Measurements from ENCODE around the gene PSKH1.
"Not testable (repeated sequence)": the region's sequence is repeated elsewhere in the genome, so short reads cannot be mapped to it uniquely, and the experiment has no call there.

The PSKH1 gene

DNA sequence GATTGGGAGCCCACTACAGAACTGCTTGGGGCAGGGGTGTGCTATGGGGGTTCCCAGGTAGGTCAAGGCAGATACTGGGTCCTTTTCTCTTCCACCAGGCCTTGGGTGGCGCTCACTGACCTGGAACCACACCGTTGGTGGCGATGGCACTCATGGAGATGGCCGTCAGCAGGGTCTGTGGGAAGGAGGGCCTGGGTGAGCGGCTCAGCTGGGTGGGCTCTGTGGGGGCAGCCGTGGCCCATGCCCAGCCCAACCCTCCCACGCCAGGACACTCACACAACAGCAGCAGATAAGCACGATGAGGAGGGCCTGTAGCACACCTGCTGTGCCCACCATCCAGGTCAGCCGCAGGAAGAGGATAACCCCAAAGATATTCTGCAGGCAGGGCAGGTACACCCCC is 64.6 kb downstream of the PSKH1 start:
- no peak for DNase-seq (ENCODE audit: low read depth in 3 of 3, low spot score in 1 of 3)

DNA sequence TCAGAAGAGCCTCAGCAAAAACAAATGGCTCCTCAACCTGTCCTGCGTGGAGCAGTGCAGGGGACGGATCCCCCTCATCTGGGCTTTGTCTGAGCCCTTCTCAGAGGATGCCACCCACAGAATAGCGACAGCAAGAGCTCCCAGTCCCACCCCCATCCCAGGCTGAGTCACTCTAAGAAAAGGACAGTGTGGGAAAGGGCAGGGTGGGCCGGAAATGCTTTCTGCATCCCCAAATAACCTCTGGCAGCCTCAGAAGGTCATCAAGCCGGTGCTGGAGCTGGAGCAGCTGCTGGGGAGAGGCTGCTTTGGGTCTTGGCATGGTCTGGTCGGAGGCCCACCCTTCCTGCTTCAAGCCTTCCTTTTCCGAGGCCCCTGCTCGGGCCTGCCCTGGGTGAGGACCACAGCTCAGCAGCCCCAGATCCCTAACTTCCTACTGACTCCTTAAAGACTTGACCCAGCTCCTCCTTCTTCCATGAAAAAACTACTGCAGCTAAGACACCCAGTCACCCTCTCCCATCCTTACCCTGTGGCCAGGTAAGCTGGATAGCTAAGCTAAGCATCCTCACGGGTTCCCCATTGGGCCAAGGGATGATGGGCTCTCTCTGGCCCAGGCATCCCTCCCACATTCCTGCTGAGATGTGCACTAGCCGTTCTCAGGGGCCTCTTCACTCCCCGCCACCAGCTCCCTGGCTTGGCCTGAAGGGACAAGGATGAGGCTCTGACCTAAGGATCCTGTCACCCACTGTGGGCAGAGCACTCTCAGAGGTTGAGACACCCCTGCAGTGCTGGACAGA is 66.7 kb downstream of the PSKH1 start:
- DNase-seq (ENCODE audit: low read depth in 3 of 3, low spot score in 1 of 3): no peak

DNA sequence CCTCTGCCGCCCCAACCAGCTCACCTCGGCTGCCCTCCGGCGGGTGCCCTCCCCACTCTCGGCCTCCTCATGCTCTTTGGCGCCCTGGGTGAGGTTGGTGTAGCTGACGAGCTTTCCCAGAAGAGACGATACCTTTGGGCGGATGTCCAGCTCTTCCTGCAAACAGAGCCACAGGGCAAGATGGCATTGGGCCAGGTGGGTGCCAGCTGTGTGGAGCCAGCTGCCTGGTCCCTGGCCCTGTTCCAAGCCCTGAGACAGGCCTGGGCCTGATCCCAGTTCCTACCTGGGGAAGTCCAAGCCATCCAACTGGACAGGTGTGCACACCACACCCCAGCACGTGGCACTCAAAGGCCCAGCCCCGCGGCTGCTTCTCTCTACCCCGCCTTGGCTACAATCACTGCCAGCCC is 68.5 kb downstream of the PSKH1 start:
- DNase-seq (ENCODE audit: low read depth in 3 of 3, low spot score in 1 of 3): no peak

DNA sequence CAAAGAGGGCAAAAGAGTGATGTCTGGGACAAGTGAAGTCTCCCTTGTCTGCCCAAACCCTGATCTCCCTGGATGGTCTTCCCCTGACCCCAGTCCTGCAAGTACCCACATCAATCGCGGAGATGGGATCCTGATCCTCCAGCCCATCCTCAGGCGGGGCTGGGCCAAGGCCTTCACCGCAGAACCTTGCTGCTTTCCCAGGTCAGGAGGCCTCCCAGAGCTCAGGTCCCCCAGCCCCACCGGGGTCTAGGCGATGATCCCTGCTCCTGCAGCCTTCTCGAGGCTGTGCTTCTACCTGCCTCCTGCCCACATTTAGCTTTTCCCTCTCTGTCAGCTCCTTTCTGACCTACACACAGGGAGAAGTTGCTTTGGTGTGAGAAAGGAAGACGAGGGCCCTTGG is 69.1 kb downstream of the PSKH1 start:
- no peak for DNase-seq (ENCODE audit: low read depth in 3 of 3, low spot score in 1 of 3)

DNA sequence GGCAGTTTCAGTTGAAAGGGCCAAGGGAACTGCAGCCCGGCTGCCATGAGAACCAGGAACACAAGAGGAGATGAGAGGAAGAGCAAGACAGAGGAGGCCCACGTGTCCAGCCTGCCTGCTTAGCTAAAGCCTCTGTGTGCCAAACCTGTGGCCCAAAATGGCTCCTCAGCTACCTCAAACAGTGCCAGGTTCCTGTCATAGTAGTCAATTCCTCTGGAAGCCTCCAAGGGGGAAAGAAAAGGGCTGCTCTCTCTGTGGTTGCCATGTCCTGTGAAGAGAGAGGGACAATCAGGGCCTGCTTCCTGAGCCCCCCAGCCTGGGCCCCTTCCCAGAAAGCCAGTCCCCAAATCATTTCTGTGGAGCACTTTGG is 70.2 kb downstream of the PSKH1 start:
- no peak for DNase-seq (ENCODE audit: low read depth in 3 of 3, low spot score in 1 of 3)

DNA sequence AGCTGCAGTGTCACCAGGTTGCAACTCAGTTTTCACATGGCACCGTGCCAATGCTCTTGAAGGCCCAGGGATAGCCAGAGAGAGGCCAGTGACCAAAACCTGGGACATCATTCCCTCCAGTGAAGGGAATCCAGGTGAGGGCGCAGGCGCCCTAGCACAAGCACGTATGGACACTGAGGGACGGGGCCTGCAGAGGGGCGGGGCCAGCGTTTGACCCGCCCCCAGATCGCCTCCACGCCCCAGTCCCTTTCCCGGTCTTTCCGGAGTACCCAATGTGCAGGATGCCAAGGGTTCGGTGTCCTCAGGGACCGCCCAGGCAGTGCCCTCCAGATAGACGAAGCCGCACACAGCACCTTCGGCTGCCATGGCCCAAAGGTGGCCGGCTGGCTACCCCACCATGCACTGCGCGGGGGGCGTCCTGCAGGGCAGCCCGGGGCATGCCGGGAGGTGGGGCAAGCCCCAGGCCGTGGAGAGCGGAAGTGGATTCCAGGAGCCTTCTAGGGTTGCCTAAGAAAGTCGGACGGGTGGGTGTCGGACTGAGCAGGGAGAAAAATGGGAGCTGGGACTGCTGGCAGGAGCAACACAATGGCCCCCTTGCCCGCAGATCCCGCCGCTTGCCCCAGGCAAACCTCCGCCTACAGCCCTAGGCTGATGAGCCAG is 70.7 kb downstream of the PSKH1 start:
- DNase-seq (ENCODE audit: low read depth in 3 of 3, low spot score in 1 of 3): no peak

DNA sequence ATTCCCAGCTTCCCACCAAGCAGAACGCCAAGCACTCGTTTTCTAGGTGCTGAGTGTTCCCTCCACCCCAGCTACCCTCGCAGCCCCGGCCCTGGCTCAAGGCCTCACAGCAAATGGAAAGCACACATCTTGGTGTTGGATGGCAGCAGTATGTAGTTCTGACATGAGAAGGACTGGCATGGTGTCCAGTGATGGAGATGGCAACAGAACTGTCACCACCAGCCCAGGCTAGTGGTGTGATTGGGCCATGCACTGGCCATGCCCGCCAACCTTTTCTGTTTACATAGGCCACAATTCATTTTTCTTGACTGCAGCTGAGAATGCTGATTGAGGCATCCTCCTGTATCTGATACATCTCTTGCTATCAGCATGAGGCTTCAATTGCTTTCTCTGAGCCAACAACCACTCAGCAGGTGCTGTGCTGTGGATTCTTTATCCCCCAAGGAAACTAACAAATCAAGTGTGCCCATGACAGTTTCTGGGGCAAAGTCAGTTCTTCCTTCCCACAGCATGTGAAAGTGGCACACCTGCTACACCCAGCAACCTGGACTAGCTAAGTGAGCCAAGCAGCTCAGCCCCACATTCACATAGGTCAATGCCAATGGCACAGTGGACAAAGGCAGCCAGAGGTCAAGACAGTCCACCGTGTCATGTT is 71.5 kb downstream of the PSKH1 start:
- DNase-seq (ENCODE audit: low read depth in 3 of 3, low spot score in 1 of 3): no peak

DNA sequence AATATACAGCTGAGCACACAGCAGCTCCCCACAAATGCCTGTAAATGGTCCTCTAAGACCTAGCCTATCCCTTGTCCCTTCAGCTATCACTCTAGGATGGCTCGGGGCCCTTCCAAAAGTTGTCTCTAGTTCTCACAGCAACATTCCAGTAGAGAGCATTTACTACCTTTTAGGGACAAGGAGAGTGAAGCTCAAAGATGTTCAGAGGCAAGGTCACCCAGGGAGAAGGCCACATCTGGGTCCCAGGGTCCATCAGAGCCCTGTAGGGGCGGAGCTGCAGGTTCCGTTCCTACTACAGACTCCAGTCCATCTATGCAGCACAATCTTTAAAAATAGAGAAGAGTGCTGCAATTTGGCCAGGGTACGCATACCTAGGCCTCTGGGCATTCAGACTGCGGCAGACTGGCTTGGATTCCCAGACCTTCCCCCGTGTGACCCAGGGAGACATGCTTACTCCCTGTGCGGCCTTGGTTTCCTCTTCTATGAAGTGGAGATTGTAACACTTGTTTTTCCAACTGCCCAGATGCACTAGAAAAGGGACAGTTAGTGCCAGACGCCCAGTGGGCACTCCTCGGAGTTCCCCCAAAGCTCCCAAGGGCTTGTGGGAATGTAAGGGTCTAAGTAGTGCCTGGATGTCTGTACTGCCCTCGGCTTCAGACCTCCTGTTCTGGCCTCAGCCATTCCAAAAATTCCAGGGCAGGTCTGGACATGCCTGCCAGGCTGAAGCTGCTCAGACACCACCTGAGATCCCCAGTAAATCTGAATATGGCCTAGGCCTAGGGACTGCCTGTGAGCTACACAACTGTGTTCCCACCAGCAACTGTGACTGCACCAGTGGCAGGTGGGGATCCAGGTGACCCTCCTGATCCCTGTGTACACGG is 72.9 kb downstream of the PSKH1 start:
- no peak for DNase-seq (ENCODE audit: low read depth in 3 of 3, low spot score in 1 of 3)

DNA sequence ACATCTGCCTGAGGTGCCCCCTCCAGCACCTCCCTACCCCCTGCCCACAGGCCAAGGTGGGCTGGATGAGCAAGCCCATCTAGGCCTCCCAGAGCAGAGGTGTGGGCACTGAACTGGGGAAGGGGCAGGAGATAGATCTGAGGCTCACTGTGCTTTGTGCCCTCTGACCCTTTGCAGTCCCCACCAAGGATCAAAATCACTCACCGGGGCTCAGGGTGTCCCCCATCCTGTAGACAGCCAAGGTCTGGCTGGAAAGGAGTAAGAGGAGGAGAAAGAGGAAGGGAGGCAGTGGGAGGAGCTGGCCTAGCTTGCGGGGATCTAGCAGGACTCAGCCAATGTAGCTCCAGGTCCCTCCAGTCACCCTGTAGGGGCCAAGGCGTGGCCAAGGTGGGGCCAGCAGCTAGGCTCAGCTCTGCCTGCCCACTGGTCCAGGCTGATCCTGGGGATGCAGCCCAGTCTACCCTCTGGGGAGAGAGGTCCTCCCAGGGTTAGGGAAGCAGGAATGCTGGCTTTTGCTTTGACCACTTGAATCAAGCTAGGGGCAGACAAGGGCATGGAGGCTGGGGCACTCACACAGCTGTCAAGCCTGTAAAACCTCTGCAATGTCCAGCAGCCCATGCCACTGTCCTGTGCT is 73.6 kb downstream of the PSKH1 start:
- no peak for DNase-seq (ENCODE audit: low read depth in 3 of 3, low spot score in 1 of 3)

DNA sequence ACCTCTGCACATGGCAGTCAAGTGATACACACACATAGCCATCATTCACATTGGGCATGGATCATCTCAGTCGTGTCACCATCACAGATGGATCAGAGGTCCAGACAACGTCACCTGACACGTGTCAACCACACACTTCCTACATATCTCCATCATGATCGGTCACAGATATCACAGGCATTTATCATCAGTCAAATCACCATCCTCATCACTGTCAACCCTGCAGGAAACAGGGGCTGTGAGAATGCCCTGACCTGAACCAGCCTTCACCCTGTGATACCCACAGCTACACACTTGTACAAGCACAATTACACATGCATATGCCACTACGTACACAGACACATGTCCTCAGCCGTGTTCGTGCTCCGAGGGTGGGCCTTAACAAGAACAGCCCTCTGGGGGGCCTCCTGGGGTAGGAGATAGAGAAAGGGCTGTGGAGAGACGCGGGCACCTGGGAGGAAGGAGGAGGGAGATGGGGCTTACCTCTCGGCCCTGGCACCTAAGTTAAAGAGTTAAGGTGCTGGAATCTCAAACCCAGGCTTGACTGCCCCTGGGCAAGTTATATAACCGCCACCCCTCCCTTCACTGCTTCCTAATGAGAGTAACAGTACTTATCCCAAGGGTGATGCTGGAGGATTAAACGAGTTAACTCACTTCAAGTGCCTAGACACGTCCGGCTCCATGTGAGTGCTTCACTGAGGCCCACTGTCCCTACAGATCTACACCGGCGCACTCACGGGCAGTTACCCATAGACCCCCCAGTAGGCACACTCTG is 74.3 kb downstream of the PSKH1 start:
- no peak for DNase-seq (ENCODE audit: low read depth in 3 of 3, low spot score in 1 of 3)

DNA sequence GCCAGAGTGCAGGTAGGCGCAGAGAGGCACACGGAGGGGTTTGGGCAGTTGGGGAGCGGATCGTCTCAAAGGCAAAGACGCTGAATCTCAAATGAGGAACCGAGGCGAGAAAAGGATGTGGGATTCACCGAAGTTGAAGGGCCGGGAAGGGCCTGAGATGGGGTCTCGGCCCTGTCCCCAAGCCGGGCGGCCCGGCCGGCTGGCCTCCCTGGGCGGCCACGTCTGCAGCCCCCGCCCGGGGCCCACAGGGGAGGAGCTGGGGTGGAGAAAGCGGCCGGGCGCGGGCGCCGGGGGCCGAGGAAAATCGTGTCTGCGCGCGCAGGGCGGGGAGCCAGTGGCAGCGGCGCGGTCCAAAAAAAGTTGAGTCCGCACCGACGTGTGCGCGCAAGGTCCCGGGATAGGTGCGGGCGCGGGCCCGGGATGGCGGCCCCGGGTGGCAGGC is 74.9 kb downstream of the PSKH1 start:
- DNase-seq (ENCODE audit: low read depth in 3 of 3, low spot score in 1 of 3): peak in 1 of 3 donors; percentile 27

DNA sequence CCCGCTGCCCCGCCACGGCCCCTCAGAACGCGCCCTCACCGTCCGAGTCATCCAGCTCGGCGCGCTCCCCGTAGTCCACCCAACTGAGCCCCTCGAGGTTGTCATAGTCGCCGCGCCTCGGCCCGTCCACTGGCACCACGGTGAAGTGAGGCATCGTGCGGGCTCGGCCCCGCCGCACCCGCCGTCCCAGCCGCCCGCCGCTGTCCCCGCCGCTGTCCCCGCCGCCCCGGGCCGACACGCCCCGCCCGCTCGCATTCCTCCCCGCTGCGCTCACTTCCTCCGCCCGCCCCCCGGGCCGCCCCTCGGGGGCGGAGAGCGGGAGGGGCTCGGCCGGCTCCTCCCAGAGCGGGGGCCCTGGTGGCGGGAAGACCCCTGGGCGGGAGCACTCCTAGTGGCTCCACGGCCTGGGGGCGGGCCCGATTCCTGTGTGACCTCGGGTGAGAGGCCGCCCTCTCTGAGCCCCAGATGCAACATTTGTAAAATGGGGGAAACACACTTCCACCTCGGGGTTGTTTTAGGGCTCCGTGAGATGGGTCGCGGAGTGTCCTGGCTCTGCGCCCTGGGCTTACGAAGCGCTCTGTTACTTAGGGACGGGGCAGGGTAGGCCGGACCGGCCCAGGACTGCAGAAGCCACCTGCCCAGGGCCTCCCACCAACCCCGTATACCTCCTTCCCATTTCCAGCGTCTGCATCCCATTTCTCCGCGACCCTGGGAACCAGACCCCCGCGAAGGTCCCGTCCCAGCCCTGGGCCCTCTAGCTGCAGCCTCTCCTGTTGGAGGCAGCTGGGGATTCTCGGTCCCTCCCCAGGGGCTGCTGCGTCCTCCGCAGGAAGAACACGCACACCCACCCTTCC is 75.6 kb downstream of the PSKH1 start, which contains the start of gene SLC12A4:
Gene SLC12A4 (minus strand): TSS at position 238 of the 854 bp plus-strand sequence. CDS start 84 bp downstream, at position 154.
- DNase-seq (ENCODE audit: low read depth in 3 of 3, low spot score in 1 of 3): peak; percentile 57 to 82 (median 68)

DNA sequence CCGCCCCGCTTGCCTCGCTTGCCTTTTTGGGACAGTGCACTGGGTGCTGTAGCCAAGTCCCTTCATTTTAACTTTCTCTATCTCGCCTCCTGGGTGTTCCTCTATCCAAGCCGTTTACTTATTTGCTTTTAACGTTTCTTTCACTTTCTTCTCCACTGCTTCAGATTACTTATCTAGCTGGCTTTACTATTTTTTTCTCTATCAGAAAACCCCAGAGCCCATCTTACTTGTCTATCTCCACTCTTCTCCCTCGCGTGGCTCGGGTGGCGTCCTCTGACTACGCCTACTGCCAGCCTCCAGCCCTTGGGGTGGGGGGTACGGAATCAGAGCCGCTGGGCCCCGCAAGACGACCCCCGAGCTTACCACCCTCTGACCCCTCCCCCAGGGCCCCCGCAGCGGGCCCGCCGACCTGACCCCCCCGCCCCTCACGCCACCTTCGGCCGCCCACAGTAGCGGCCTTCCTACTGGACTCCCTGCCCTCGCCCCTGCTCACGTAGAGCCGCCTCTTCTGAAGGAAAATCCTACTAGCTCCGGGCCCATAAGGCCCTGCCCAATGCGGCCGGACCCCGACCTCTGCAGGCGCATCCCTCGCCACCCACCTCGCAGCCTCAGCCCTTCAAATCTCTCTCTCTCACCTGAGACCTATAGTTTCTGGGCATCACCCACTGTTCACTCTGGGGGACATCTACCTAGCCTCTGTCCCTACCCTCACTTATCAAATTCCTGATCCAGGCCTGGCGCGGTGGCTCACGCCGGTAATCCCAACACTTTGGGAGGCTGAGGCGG is 76.4 kb downstream of the PSKH1 start:
- no peak for DNase-seq (ENCODE audit: low read depth in 3 of 3, low spot score in 1 of 3)

DNA sequence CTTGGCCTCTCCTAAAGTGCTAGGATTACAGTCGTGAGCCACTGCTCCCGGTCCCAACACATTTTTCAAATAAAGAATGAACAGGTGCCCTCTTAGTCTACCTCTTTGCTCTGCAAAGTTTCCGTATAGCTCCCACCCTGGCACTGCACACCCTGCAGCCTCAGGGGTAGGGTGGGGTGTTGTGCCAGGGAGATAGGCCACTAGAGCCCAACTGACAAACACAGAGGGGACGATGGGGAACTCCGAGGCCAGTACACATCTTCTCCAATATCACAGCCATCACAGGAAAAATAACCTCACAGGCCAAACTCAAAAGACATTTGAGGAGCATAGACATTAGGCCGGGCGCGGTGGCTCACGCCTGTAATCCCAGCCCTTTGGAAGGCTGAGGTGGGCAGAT is 78.1 kb downstream of the PSKH1 start:
- no peak for DNase-seq (ENCODE audit: low read depth in 3 of 3, low spot score in 1 of 3)

DNA sequence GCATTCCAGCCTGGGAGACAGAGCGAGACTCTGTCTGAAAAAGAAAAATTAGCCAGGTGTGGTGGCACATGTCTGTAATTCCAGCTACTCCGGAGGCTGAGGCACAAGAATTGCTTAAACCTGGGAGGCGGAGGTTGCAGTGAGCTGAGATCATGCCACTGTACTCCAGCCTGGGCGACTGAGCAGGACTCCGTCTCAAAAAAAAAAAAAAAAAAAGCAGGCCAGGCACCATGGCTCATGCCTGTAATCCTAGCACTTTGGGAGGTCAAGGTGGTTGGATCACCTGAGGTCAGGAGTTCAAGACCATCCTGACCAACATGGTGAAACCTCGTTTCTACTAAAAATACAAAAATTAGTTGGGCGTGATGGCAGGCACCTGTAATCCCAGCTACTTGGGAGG is 79.2 kb downstream of the PSKH1 start:
- DNase-seq (ENCODE audit: low read depth in 3 of 3, low spot score in 1 of 3): not testable (repeated sequence)

DNA sequence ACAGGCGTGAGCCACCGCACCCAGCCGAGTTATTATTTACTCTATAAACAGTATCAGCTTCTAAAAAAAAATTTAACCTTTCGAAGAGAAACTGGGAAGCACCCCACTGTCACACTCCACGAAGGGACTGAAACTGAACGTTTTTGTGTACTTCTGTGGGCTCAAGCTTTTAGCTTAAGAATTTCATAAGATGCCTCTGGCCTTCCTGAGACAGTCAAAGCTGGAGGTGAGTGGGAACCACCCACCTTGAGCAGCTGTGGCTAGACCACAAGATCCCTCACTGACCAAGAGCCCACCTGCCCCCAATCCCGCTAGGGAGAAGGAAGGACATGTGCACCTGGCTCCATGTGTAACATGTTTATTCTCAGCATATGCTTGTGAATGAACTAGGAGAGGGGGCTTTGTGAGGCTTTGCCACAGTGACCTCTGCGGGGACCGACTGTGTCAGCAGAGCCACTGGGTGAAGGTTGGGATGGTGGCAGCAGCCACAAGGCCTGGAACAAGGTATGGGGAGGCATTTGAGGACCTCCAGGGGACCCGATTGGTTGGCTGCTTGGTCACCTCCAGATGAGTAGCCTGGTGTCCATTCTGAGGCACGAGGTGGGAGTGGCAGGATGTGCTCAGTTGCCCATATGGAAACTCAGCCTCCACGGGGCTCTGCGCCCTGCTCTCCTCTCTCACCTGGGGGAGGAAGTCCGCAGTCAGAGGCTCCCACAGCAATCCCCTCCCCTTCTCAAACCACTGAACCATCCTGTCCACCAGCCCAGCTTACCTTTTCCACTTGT is 82.5 kb downstream of the PSKH1 start:
- DNase-seq (ENCODE audit: low read depth in 3 of 3, low spot score in 1 of 3): no peak

DNA sequence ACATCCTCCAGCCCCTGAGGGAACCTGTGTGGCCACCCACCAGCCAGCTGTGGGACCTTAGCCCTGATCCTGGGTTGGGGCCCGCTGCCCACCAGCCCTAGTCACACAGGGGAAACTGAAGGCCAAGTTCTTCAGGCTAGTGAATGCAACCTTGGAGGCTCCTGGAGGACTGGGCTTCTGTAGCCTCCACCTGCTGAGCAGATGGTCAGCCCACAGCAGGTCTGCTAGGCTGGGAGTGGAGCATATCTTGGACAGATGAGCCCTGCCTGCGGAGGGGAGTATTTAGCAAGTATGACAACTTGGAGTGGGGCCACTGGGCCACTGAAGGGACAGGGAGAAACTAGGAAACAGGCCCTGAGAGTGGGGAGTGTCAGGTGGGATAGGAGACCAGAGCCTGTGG is 83.2 kb downstream of the PSKH1 start:
- no peak for DNase-seq (ENCODE audit: low read depth in 3 of 3, low spot score in 1 of 3)

All from stimulated activated CD4-positive, alpha-beta T cell treated with anti-CD3 and anti-CD28 coated beads, TNF-alpha, amount 100 ng/mL, for 1 hour (primary cell).